HepG2 (cell line): ENCODE results near the gene UBTD1. TPM values are rescaled to one million over a fixed set of nuclear protein-coding genes. Genes with fewer than 3 reads are reported as not detected.

Source experiments
- DPF2 ChIP-seq: sonication (generic); formaldehyde crosslinking; IDR thresholded peaks from 2 replicates; pipeline ENCODE4 v1.4.0; 2020; ENCODE audit warnings: mild to moderate bottlenecking, low read depth, missing genetic modification reagents, borderline replicate concordance
- JDP2 ChIP-seq: sonication (generic); formaldehyde crosslinking; IDR thresholded peaks from 2 replicates; pipeline ENCODE4 v1.8.1; 2022; ENCODE audit warnings: missing genetic modification reagents, borderline replicate concordance
- KLF13 ChIP-seq: sonication (generic); formaldehyde crosslinking; IDR thresholded peaks from 2 replicates; pipeline ENCODE4 v1.4.0; 2020; ENCODE audit warnings: mild to moderate bottlenecking, missing genetic modification reagents
- PBX2 ChIP-seq: IDR thresholded peaks from 2 replicates; pipeline ENCODE4 v1.6.1; 2016; ENCODE audit warnings: control low read depth
- SIN3B ChIP-seq: fragments of 150-350 bp; IDR thresholded peaks from 2 replicates; pipeline ENCODE4 v1.6.1; 2014; ENCODE audit warnings: low read length
- SKIL ChIP-seq: sonication (generic); formaldehyde crosslinking; IDR thresholded peaks from 2 replicates; pipeline ENCODE4 v1.8.0; 2022; ENCODE audit warnings: missing genetic modification reagents, mild to moderate bottlenecking, moderate library complexity, borderline replicate concordance
- SMAD9 ChIP-seq: sonication (generic); formaldehyde crosslinking; IDR thresholded peaks from 2 replicates; pipeline ENCODE4 v1.5.1; 2020; ENCODE audit warnings: mild to moderate bottlenecking, missing genetic modification reagents
- polyA plus RNA-seq, 8 experiments: library from polyadenylated mRNA; depleted of rRNA in 3 of 8; stranded (reverse) in 7 of 8; unstranded in 1 of 8; fragments of >200 nt; fragmentation: Illumina TruSeq in 4 of 8; extraction: Trizol in 4 of 8; gene quantifications; 2 replicates each; pipeline versions ENCODE4 v1.2.1 to v1.2.3, GENCODE V29; 2011 to 2016; ENCODE audit warnings: low read depth in 4 of 8, missing spikeins in 1 of 8, mixed read lengths in 1 of 8; ENCODE audit not compliant: insufficient read depth in 1 of 8
- total RNA-seq, 5 experiments: library from RNA; depleted of rRNA; stranded (reverse); fragments of >200 nt; fragmentation: Illumina TruSeq; extraction: Trizol; gene quantifications; 2 replicates each; pipeline ENCODE4 v1.2.3, GENCODE V29; 2016; ENCODE audit warnings: low read depth in 1 of 5
- TF ChIP-seq, protein P1 (sequence below): sonication (generic); formaldehyde crosslinking; IDR thresholded peaks from 2 replicates; pipeline ENCODE4 v1.5.1; 2020; ENCODE audit warnings: mild to moderate bottlenecking, missing genetic modification reagents
- TF ChIP-seq, protein P2 (sequence below): sonication (generic); formaldehyde crosslinking; IDR thresholded peaks from 2 replicates; pipeline ENCODE4 v1.8.0; 2022; ENCODE audit warnings: missing genetic modification reagents, low read depth, mild to moderate bottlenecking, borderline replicate concordance
- TF ChIP-seq, protein P3 (sequence below): fragments of 450-650 bp; IDR thresholded peaks from 2 replicates; pipeline ENCODE4 v1.6.1; 2017; ENCODE audit warnings: mild to moderate bottlenecking
- TF ChIP-seq, protein P4 (sequence below): sonication (generic); formaldehyde crosslinking; IDR thresholded peaks from 2 replicates; pipeline ENCODE4 v1.5.1; 2020; ENCODE audit warnings: mild to moderate bottlenecking, missing genetic modification reagents, borderline replicate concordance

The UBTD1 gene
- total and polyA plus RNA-seq, 2 of the 13 experiments (the other 11 are each of a cell fraction or from before 2014, with no cell fraction given): 7.9 to 10.0 TPM

GRCh38 chr10:97497572-97498075, 1.1 kb upstream of the UBTD1 start (continued):
- TF ChIP-seq, protein P1, sequence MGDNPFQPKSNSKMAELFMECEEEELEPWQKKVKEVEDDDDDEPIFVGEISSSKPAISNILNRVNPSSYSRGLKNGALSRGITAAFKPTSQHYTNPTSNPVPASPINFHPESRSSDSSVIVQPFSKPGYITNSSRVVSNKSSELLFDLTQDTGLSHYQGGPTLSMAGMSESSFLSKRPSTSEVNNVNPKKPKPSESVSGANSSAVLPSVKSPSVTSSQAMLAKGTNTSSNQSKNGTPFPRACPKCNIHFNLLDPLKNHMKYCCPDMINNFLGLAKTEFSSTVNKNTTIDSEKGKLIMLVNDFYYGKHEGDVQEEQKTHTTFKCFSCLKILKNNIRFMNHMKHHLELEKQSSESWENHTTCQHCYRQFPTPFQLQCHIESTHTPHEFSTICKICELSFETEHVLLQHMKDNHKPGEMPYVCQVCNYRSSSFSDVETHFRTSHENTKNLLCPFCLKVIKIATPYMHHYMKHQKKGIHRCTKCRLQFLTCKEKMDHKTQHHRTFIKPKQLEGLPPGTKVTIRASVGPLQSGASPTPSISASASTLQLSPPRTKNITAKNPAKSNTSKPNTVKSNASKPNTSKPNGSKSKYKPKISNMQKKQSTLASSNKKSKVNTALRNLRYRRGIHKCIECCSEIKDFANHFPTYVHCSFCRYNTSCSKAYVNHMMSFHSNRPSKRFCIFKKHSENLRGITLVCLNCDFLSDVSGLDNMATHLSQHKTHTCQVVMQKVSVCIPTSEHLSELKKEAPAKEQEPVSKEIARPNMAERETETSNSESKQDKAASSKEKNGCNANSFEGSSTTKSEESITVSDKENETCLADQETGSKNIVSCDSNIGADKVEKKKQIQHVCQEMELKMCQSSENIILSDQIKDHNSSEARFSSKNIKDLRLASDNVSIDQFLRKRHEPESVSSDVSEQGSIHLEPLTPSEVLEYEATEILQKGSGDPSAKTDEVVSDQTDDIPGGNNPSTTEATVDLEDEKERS (CRISPR knock-in tag): peak; percentile 46; the same call in 1 of the 2 replicates
- no peak for TF ChIP-seq SIN3B
- no peak for TF ChIP-seq SMAD9 (CRISPR knock-in tag)
- no peak for TF ChIP-seq PBX2
- TF ChIP-seq DPF2 (CRISPR knock-in tag): no peak
- TF ChIP-seq SKIL (CRISPR knock-in tag): no peak
- TF ChIP-seq, protein P2, sequence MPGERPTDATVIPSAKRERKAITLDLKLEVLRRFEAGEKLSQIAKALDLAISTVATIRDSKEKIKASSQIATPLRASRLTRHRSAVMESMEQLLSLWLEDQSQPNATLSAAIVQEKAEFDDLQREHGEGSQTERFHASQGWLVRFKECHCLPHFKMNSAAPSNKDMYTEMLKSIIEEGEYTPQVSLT (CRISPR knock-in tag): no peak
- TF ChIP-seq KLF13 (CRISPR knock-in tag): no peak
- TF ChIP-seq, protein P3, sequence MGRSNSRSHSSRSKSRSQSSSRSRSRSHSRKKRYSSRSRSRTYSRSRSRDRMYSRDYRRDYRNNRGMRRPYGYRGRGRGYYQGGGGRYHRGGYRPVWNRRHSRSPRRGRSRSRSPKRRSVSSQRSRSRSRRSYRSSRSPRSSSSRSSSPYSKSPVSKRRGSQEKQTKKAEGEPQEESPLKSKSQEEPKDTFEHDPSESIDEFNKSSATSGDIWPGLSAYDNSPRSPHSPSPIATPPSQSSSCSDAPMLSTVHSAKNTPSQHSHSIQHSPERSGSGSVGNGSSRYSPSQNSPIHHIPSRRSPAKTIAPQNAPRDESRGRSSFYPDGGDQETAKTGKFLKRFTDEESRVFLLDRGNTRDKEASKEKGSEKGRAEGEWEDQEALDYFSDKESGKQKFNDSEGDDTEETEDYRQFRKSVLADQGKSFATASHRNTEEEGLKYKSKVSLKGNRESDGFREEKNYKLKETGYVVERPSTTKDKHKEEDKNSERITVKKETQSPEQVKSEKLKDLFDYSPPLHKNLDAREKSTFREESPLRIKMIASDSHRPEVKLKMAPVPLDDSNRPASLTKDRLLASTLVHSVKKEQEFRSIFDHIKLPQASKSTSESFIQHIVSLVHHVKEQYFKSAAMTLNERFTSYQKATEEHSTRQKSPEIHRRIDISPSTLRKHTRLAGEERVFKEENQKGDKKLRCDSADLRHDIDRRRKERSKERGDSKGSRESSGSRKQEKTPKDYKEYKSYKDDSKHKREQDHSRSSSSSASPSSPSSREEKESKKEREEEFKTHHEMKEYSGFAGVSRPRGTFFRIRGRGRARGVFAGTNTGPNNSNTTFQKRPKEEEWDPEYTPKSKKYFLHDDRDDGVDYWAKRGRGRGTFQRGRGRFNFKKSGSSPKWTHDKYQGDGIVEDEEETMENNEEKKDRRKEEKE: no peak
- TF ChIP-seq JDP2: no peak; the same call in 1 of the 2 replicates
- TF ChIP-seq, protein P4, sequence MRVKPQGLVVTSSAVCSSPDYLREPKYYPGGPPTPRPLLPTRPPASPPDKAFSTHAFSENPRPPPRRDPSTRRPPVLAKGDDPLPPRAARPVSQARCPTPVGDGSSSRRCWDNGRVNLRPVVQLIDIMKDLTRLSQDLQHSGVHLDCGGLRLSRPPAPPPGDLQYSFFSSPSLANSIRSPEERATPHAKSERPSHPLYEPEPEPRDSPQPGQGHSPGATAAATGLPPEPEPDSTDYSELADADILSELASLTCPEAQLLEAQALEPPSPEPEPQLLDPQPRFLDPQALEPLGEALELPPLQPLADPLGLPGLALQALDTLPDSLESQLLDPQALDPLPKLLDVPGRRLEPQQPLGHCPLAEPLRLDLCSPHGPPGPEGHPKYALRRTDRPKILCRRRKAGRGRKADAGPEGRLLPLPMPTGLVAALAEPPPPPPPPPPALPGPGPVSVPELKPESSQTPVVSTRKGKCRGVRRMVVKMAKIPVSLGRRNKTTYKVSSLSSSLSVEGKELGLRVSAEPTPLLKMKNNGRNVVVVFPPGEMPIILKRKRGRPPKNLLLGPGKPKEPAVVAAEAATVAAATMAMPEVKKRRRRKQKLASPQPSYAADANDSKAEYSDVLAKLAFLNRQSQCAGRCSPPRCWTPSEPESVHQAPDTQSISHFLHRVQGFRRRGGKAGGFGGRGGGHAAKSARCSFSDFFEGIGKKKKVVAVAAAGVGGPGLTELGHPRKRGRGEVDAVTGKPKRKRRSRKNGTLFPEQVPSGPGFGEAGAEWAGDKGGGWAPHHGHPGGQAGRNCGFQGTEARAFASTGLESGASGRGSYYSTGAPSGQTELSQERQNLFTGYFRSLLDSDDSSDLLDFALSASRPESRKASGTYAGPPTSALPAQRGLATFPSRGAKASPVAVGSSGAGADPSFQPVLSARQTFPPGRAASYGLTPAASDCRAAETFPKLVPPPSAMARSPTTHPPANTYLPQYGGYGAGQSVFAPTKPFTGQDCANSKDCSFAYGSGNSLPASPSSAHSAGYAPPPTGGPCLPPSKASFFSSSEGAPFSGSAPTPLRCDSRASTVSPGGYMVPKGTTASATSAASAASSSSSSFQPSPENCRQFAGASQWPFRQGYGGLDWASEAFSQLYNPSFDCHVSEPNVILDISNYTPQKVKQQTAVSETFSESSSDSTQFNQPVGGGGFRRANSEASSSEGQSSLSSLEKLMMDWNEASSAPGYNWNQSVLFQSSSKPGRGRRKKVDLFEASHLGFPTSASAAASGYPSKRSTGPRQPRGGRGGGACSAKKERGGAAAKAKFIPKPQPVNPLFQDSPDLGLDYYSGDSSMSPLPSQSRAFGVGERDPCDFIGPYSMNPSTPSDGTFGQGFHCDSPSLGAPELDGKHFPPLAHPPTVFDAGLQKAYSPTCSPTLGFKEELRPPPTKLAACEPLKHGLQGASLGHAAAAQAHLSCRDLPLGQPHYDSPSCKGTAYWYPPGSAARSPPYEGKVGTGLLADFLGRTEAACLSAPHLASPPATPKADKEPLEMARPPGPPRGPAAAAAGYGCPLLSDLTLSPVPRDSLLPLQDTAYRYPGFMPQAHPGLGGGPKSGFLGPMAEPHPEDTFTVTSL: 0 out of 2 replicates have a peak, but pooled peaks have one; percentile 27
